Calu3 (cell line): ENCODE measurements around the gene SMOC2. TPM values are rescaled to one million over a fixed set of nuclear protein-coding genes. Genes with fewer than 3 reads are reported as not detected.

Source experiments
- BruUV-seq: library from RNA; stranded (reverse); fragments of 400-500 nt; replicated peaks from 2 replicates; lab custom pipeline; 2021; lab: Mats Ljungman, UMichigan
- CTCF ChIA-PET: fragments of 300-600 bp; sonication (Branson Sonifier 250); formaldehyde crosslinking; loops from one replicate; lab custom pipeline; 2022; ENCODE audit warnings: antibody characterized with exemption; lab: Charles Lee
- DNase-seq: peaks from one replicate; pipeline ENCODE4 v3.0.0; 2022
- H3K27ac Mint-ChIP-seq: one replicate; pipeline ENCODE4 v1.8.0; 2022; ENCODE audit warnings: mixed read lengths; ENCODE audit not compliant: unreplicated experiment
- H3K27me3 Mint-ChIP-seq: one replicate; pipeline ENCODE4 v1.8.0; 2022; ENCODE audit warnings: mixed read lengths; ENCODE audit not compliant: unreplicated experiment
- H3K36me3 Mint-ChIP-seq: one replicate; pipeline ENCODE4 v1.8.0; 2022; ENCODE audit warnings: mild to moderate bottlenecking, moderate library complexity, mixed read lengths; ENCODE audit not compliant: insufficient read depth, unreplicated experiment
- H3K4me1 Mint-ChIP-seq: one replicate; pipeline ENCODE4 v1.8.0; 2022; ENCODE audit warnings: mild to moderate bottlenecking, low read depth, mixed read lengths; ENCODE audit not compliant: unreplicated experiment
- H3K4me3 Mint-ChIP-seq: one replicate; pipeline ENCODE4 v1.8.0; 2022; ENCODE audit warnings: mild to moderate bottlenecking, low read depth, moderate library complexity, mixed read lengths; ENCODE audit not compliant: unreplicated experiment
- H3K9me3 Mint-ChIP-seq: one replicate; pipeline ENCODE4 v1.8.0; 2022; ENCODE audit warnings: low read depth, mixed read lengths; ENCODE audit not compliant: unreplicated experiment
- CTCF ChIP-seq: fragments of 200-600 bp; IDR thresholded peaks from one replicate; pipeline ENCODE4 v1.8.0; 2022; ENCODE audit warnings: antibody characterized with exemption; ENCODE audit not compliant: unreplicated experiment
- intact Hi-C: fragments of 100-400 bp; cut with micrococcal nuclease; formaldehyde crosslinking; loops from one replicate; pipeline ENCODE4 v1.10.0; 2022; ENCODE audit not compliant: unreplicated experiment
- total RNA-seq: library from RNA; stranded (reverse); gene quantifications from 2 replicates; pipeline ENCODE4 v1.2.3, GENCODE V29; 2022

SMOC2 gene
- total RNA-seq, 1 experiment from 2014 or later = 1.1 TPM

- intact Hi-C loops = loop anchor here (5.0 kb wide), 1 partner anchor 97 kb away; no protein-coding TSS in a partner anchor
- DNase-seq = peak; percentile 80
- Mint-ChIP-seq H3K4me1 (no peaks in the 10 kb centered on the region), H3K27ac (no peak overlapping the region), H3K27me3 (no peaks in the 10 kb centered on the region), H3K36me3 (no peaks in the 10 kb centered on the region), H3K9me3 (no peaks in the 10 kb centered on the region), H3K4me3 (no peak overlapping the region)
- CTCF ChIA-PET = interaction anchor here (0.7 to 1.4 kb wide), 5 partner anchors 18 to 113 kb away, joined by 3 to 5 read pairs (median 3); no protein-coding TSS in a partner anchor
- peak; percentile 63 for TF ChIP-seq CTCF
- BruUV-seq = no TSS peak
Measured at GRCh38 chr6:168713839-168714238, 272.9 kb downstream of the SMOC2 start.

GRCh38 chr6:168714547-168715260 is 273.7 kb downstream of the SMOC2 start:
- no peaks in the 10 kb centered on the region for H3K4me1 Mint-ChIP-seq
- no peaks in the 10 kb centered on the region for H3K9me3 Mint-ChIP-seq
- no peak overlapping the region for H3K27ac Mint-ChIP-seq
- no TSS peak for BruUV-seq
- CTCF ChIA-PET = interaction anchor here (0.7 kb wide), 1 partner anchor 19 kb away, joined by 3 read pairs; no protein-coding TSS in a partner anchor
- H3K36me3 Mint-ChIP-seq = no peaks in the 10 kb centered on the region
- intact Hi-C loops = loop anchor here (5.0 kb wide), 1 partner anchor 97 kb away; no protein-coding TSS in a partner anchor
- DNase-seq = no peak
- TF ChIP-seq CTCF = no peak
- H3K27me3 Mint-ChIP-seq = no peaks in the 10 kb centered on the region
- no peak overlapping the region for H3K4me3 Mint-ChIP-seq

- H3K9me3 Mint-ChIP-seq = no peaks in the 10 kb centered on the region
- no peak for TF ChIP-seq CTCF
- H3K36me3 Mint-ChIP-seq = no peaks in the 10 kb centered on the region
- CTCF ChIA-PET = no interaction called here
- H3K4me1 Mint-ChIP-seq = no peaks in the 10 kb centered on the region
- no peak overlapping the region for H3K4me3 Mint-ChIP-seq
- no peaks in the 10 kb centered on the region for H3K27me3 Mint-ChIP-seq
- intact Hi-C loops = no loop called here
- no peak overlapping the region for H3K27ac Mint-ChIP-seq
- no TSS peak for BruUV-seq
- no peak for DNase-seq
Measured at GRCh38 chr6:168715643-168716481, 274.9 kb downstream of the SMOC2 start.

- no peaks in the 10 kb centered on the region for H3K27me3 Mint-ChIP-seq
- no TSS peak for BruUV-seq
- intact Hi-C loops = no loop called here
- TF ChIP-seq CTCF = no peak
- H3K4me1 Mint-ChIP-seq = no peaks in the 10 kb centered on the region
- H3K4me3 Mint-ChIP-seq = no peak overlapping the region
- H3K36me3 Mint-ChIP-seq = no peaks in the 10 kb centered on the region
- no peaks in the 10 kb centered on the region for H3K9me3 Mint-ChIP-seq
- no peak overlapping the region for H3K27ac Mint-ChIP-seq
- no peak for DNase-seq
- CTCF ChIA-PET = no interaction called here
Measured at GRCh38 chr6:168716581-168716980, 275.6 kb downstream of the SMOC2 start.
